Thymus (tissue), 11 donors: ENCODE measurements around the gene SNAPC3. TPM values are rescaled to one million over a fixed set of nuclear protein-coding genes. Genes with fewer than 3 reads are reported as not detected.

Experiments used
- DNase-seq, 9 donors: peaks; one replicate each; pipeline ENCODE4 v3.0.0-alpha.2; 2013; ENCODE audit warnings: low spot score in 9 of 9, low read depth in 6 of 9, missing footprints in 1 of 9
- H3K27ac ChIP-seq, 2 donors: one replicate each; pipeline ENCODE4 v1.5.1; 2013; ENCODE audit warnings: control low read depth in 1 of 2, low read depth in 1 of 2, low read length in 1 of 2, mild to moderate bottlenecking in 1 of 2, moderate library complexity in 1 of 2
- H3K27me3 ChIP-seq, 2 donors: one replicate each; pipeline ENCODE4 v1.5.1; 2013; ENCODE audit warnings: low read length in 1 of 2; ENCODE audit not compliant: control insufficient read depth in 2 of 2, insufficient read depth in 1 of 2
- H3K36me3 ChIP-seq, 2 donors: one replicate each; pipeline ENCODE4 v1.5.1; 2013; ENCODE audit warnings: low read length in 1 of 2, mild to moderate bottlenecking in 1 of 2, moderate library complexity in 1 of 2; ENCODE audit not compliant: control insufficient read depth in 2 of 2, insufficient read depth in 2 of 2
- H3K4me1 ChIP-seq, 2 donors: one replicate each; pipeline ENCODE4 v1.5.1; 2013; ENCODE audit warnings: low read length in 2 of 2; ENCODE audit not compliant: control insufficient read depth in 2 of 2, insufficient read depth in 2 of 2
- H3K4me3 ChIP-seq, 2 donors: one replicate each; pipeline ENCODE4 v1.5.1; 2013; ENCODE audit warnings: low read length in 2 of 2, control low read depth in 1 of 2, mild to moderate bottlenecking in 1 of 2
- H3K9me3 ChIP-seq, 2 donors: one replicate each; pipeline ENCODE4 v1.5.1; 2013; ENCODE audit warnings: low read length in 1 of 2, mild to moderate bottlenecking in 1 of 2; ENCODE audit not compliant: control insufficient read depth in 2 of 2, insufficient read depth in 1 of 2
- WGBS: extraction: QIAGEN DNeasy Blood & Tissue Kit; methylation state at CpG from one replicate; pipeline ENCODE4 v1.1.7; 2013; 5-methylcytosine and 5-hydroxymethylcytosine counted together
- polyA plus RNA-seq: library from polyadenylated mRNA; stranded (reverse); fragments of 200-250 nt; gene quantifications from one replicate; pipeline ENCODE4 v1.2.3, GENCODE V29; 2013
- total RNA-seq: library from RNA; stranded (reverse); fragments of 120-200 nt; gene quantifications from one replicate; pipeline ENCODE4 v1.2.4, GENCODE V29; 2013
- donor health status: healthy.

The SNAPC3 gene
- total and polyA plus RNA-seq, 2 donors, result 18.1 to 24.0 TPM

DNA sequence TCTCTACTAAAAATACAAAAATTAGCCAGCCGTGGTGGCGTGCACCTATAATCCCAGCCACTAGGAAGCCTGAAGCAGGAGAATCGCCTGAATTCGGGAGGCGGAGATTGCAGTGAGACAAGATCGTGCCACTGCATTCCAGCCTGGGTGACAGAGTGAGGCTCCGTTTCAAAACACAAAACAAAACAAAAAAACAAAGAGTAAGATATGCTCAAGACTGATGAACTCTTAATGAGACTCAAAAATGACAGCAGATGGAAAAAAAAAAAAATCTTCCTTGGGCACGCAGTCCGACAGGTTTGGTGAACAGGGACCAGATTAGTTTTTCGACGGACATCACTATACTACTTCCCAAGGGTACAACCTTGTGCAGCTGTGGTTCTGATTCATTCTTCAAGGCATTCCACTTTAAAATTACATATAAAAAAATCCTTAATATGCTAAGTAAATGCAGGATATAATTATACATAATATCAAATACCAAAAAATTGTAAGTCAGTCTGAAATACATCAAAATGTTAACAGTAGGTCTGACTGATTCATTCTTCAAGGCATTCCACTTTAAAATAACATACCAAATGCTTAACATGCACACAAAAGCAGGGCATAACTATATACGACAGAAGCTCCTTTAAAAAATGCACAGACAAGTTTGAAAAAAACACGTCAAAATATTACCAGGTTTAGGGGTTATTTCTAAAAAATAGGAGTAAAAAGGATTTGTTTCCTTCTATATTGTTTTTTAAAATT lies 75.7 kb downstream of the SNAPC3 start:
- WGBS, result 98% methylated on average over 13 of the region's 13 CpGs

GRCh38 chr9:15499139-15499538 lies 76.5 kb downstream of the SNAPC3 start:
- Histone ChIP-seq H3K27ac (no peak overlapping the region), H3K4me3 (no peak overlapping the region), H3K36me3 (peaks cover 6 to 58% of the 10 kb centered on the region in 2 donors), H3K9me3 (no peaks in the 10 kb centered on the region), H3K27me3 (no peaks in the 10 kb centered on the region), H3K4me1 (no peaks in the 10 kb centered on the region)
- no peak for DNase-seq
- WGBS, result 68% methylated on average over 2 of the region's 2 CpGs

More for the DNA sequence above, 75.7 kb downstream of the SNAPC3 start:
- H3K9me3 ChIP-seq, result no peaks in the 10 kb centered on the region
- no peak overlapping the region for H3K4me3 ChIP-seq
- H3K27me3 ChIP-seq, result no peaks in the 10 kb centered on the region
- DNase-seq, result no peak
- no peak overlapping the region for H3K27ac ChIP-seq
- H3K4me1 ChIP-seq, result no peaks in the 10 kb centered on the region
- peaks cover 6 to 59% of the 10 kb centered on the region in 2 donors for H3K36me3 ChIP-seq

GRCh38 chr9:15501179-15501578 lies 78.5 kb downstream of the SNAPC3 start:
- H3K4me3 ChIP-seq, result no peak overlapping the region
- no peak for DNase-seq
- no peaks in the 10 kb centered on the region for H3K9me3 ChIP-seq
- WGBS, result 71% methylated on average over 6 of the region's 6 CpGs
- no peaks in the 10 kb centered on the region for H3K4me1 ChIP-seq
- no peaks in the 10 kb centered on the region for H3K27me3 ChIP-seq
- peaks cover 9 to 67% of the 10 kb centered on the region in 2 donors for H3K36me3 ChIP-seq
- H3K27ac ChIP-seq, result no peak overlapping the region

DNA sequence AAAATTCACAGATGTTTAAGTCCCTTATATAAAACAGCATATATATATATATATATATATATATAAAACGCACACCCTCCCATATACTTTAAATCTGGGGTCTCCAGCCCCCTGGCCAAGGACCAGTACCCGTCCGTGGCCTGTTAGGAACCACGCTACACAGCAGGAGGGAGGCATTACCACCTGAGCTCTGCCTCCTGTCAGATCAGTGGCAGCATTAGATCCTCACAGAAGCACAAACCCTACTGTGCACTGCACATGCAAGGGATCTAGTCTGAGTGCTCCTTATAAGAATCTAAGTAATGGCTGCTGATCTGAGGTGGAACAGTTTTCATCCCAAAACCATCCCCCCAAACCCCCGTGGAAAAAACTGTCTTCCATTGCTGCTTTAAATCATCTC lies 79.1 kb downstream of the SNAPC3 start:
- H3K36me3 ChIP-seq, result peaks cover 9 to 70% of the 10 kb centered on the region in 2 donors
- H3K4me1 ChIP-seq, result no peaks in the 10 kb centered on the region
- no peaks in the 10 kb centered on the region for H3K27me3 ChIP-seq
- no peaks in the 10 kb centered on the region for H3K9me3 ChIP-seq
- 96% methylated on average over 5 of the region's 5 CpGs for WGBS
- no peak for DNase-seq
- no peak overlapping the region for H3K4me3 ChIP-seq
- no peak overlapping the region for H3K27ac ChIP-seq

GRCh38 chr9:15505921-15506320 lies 83.2 kb downstream of the SNAPC3 start:
- peaks cover 9 to 70% of the 10 kb centered on the region in 2 donors for H3K36me3 ChIP-seq

GRCh38 chr9:15509931-15510788 lies 87.5 kb downstream of the SNAPC3 start:
- peak overlapping the region; percentile 89 to 93 for H3K4me3 ChIP-seq
- peaks cover 0 to 37% of the 10 kb centered on the region in 2 donors for H3K36me3 ChIP-seq
- WGBS, result under 1% methylated on average over 76 of the region's 76 CpGs
- peak overlapping the region; percentile 99 for H3K27ac ChIP-seq
- H3K9me3 ChIP-seq, result no peaks in the 10 kb centered on the region
- peak in 7 of 9 donors; percentile 44 to 82 (median 65) for DNase-seq
- H3K4me1 ChIP-seq, result peaks cover 6 to 21% of the 10 kb centered on the region in 2 donors
- no peaks in the 10 kb centered on the region for H3K27me3 ChIP-seq

More at GRCh38 chr9:15505921-15506320, 83.2 kb downstream of the SNAPC3 start:
- 84% methylated on average over 3 of the region's 3 CpGs for WGBS
- DNase-seq, result no peak
- Histone ChIP-seq H3K27ac (no peak overlapping the region), H3K9me3 (no peaks in the 10 kb centered on the region), H3K4me1 (peaks cover 2 to 3% of the 10 kb centered on the region in 2 donors), H3K4me3 (no peak overlapping the region), H3K27me3 (no peaks in the 10 kb centered on the region)

- H3K9me3 ChIP-seq, result no peaks in the 10 kb centered on the region
- under 1% methylated on average over 72 of the region's 72 CpGs for WGBS
- H3K36me3 ChIP-seq, result peaks cover 0 to 29% of the 10 kb centered on the region in 2 donors
- peak within 1 kb of the TSS; percentile 89 to 93 for H3K4me3 ChIP-seq
- peak within 1 kb of the TSS; percentile 99 for H3K27ac ChIP-seq
- H3K27me3 ChIP-seq, result no peaks in the 10 kb centered on the region
- H3K4me1 ChIP-seq, result peaks cover 6 to 21% of the 10 kb centered on the region in 2 donors
- DNase-seq, result peak; percentile 84 to 96 (median 91)
Observed at GRCh38 chr9:15510789-15511575, 88.3 kb downstream of the SNAPC3 start, which contains the start of gene PSIP1. TSS of gene PSIP1 (minus strand) at chr9:15510970. CDS start at chr9:15510188, 782 bp downstream.
